H9 (cell line): Measurements from ENCODE around the gene PPP1R7. TPM values are rescaled to one million over a fixed set of nuclear protein-coding genes. Genes with fewer than 3 reads are reported as not detected.

ENCODE experiments used
- DNase-seq: peaks from one replicate; pipeline ENCODE4 v3.0.0-alpha.2; 2017
- H2AFZ ChIP-seq: one replicate; pipeline ENCODE4 v1.6.1; 2013; ENCODE audit warnings: mild to moderate bottlenecking, low read length, control low read depth, moderate library complexity
- H2AK5ac ChIP-seq: 2 replicates; pipeline ENCODE4 v1.6.1; 2013; ENCODE audit warnings: low read length, control low read depth, mixed read lengths; ENCODE audit not compliant: insufficient read length
- H2BK120ac ChIP-seq: one replicate; pipeline ENCODE4 v1.6.1; 2013; ENCODE audit warnings: low read depth, mild to moderate bottlenecking, low read length, control low read depth, inconsistent platforms; ENCODE audit not compliant: poor library complexity, severe bottlenecking
- H2BK12ac ChIP-seq: 2 replicates; pipeline ENCODE4 v1.6.1; 2013; ENCODE audit warnings: low read length, control low read depth, mixed read lengths, low read depth; ENCODE audit not compliant: insufficient read length
- H2BK15ac ChIP-seq: 2 replicates; pipeline ENCODE4 v1.6.1; 2013; ENCODE audit warnings: low read depth, low read length, control low read depth
- H2BK20ac ChIP-seq: one replicate; pipeline ENCODE4 v1.6.1; 2013; ENCODE audit warnings: low read depth, mild to moderate bottlenecking, low read length, control low read depth, inconsistent platforms; ENCODE audit not compliant: poor library complexity, severe bottlenecking
- H2BK5ac ChIP-seq: 2 replicates; pipeline ENCODE4 v1.6.1; 2013; ENCODE audit warnings: low read length, control low read depth, mixed read lengths; ENCODE audit not compliant: insufficient read length
- H3K14ac ChIP-seq: 2 replicates; pipeline ENCODE4 v1.6.1; 2013; ENCODE audit warnings: low read length, control low read depth; ENCODE audit not compliant: insufficient read depth
- H3K18ac ChIP-seq: 2 replicates; pipeline ENCODE4 v1.6.1; 2013; ENCODE audit warnings: low read depth, mild to moderate bottlenecking, mixed read lengths, low read length, control low read depth; ENCODE audit not compliant: insufficient read length
- H3K23ac ChIP-seq: 2 replicates; pipeline ENCODE4 v1.6.1; 2013; ENCODE audit warnings: low read length, control low read depth, mixed read lengths, low read depth; ENCODE audit not compliant: insufficient read length
- H3K23me2 ChIP-seq: 2 replicates; pipeline ENCODE4 v1.6.1; 2013; ENCODE audit warnings: low read depth, mild to moderate bottlenecking, mixed read lengths, low read length, control low read depth; ENCODE audit not compliant: insufficient read length, poor library complexity, severe bottlenecking
- H3K27ac ChIP-seq: 2 replicates; pipeline ENCODE4 v1.5.1; 2013; ENCODE audit warnings: low read length, control low read depth, mixed read lengths, low read depth; ENCODE audit not compliant: insufficient read length
- H3K27me3 ChIP-seq: 2 replicates; pipeline ENCODE4 v1.6.1; 2013; ENCODE audit warnings: low read length, control low read depth, inconsistent platforms; ENCODE audit not compliant: insufficient read depth
- H3K4ac ChIP-seq: 2 replicates; pipeline ENCODE4 v1.6.1; 2013; ENCODE audit warnings: low read depth, mild to moderate bottlenecking, control low read depth, inconsistent platforms, low read length, moderate library complexity
- H3K4me1 ChIP-seq: 2 replicates; pipeline ENCODE4 v1.6.1; 2013; ENCODE audit warnings: low read length, control low read depth, inconsistent platforms; ENCODE audit not compliant: insufficient read depth
- H3K4me2 ChIP-seq: 2 replicates; pipeline ENCODE4 v1.6.1; 2013; ENCODE audit warnings: low read length, control low read depth, mixed read lengths; ENCODE audit not compliant: insufficient read length, insufficient read depth
- H3K56ac ChIP-seq: 2 replicates; pipeline ENCODE4 v1.6.1; 2013; ENCODE audit warnings: low read depth, mild to moderate bottlenecking, mixed read lengths, low read length, control low read depth; ENCODE audit not compliant: insufficient read length
- H3K79me1 ChIP-seq: 2 replicates; pipeline ENCODE4 v1.6.1; 2013; ENCODE audit warnings: low read depth, mild to moderate bottlenecking, moderate library complexity, low read length, control low read depth, inconsistent platforms; ENCODE audit not compliant: insufficient read depth, poor library complexity, severe bottlenecking
- H3K79me2 ChIP-seq: 2 replicates; pipeline ENCODE4 v1.6.1; 2013; ENCODE audit warnings: low read length, control low read depth, inconsistent platforms; ENCODE audit not compliant: insufficient read depth
- H3K9ac ChIP-seq: 2 replicates; pipeline ENCODE4 v1.6.1; 2013; ENCODE audit warnings: low read length, control low read depth, mixed read lengths; ENCODE audit not compliant: insufficient read length; ENCODE audit errors: extremely low read depth
- H3K9me3 ChIP-seq: one replicate; pipeline ENCODE4 v1.6.1; 2013; ENCODE audit warnings: low read depth, low read length, inconsistent platforms; ENCODE audit not compliant: control insufficient read depth
- H3T11ph ChIP-seq: one replicate; pipeline ENCODE4 v1.6.1; 2013; ENCODE audit warnings: mild to moderate bottlenecking, low read length, control low read depth, inconsistent platforms
- H4K20me1 ChIP-seq: one replicate; pipeline ENCODE4 v1.6.1; 2013; ENCODE audit not compliant: control insufficient read depth, insufficient read length, insufficient read depth
- H4K5ac ChIP-seq: 2 replicates; pipeline ENCODE4 v1.6.1; 2013; ENCODE audit warnings: low read depth, mild to moderate bottlenecking, mixed read lengths, low read length, control low read depth; ENCODE audit not compliant: insufficient read length
- H4K8ac ChIP-seq: replicated peaks from 2 replicates; pipeline ENCODE4 v1.6.1; 2013; ENCODE audit warnings: low read length, control low read depth, mixed read lengths, low read depth; ENCODE audit not compliant: insufficient read length
- H4K91ac ChIP-seq: 2 replicates; pipeline ENCODE4 v1.6.1; 2013; ENCODE audit warnings: low read depth, mild to moderate bottlenecking, moderate library complexity, mixed read lengths, low read length, control low read depth; ENCODE audit not compliant: insufficient read length
- H3K27ac Mint-ChIP-seq, 3 experiments: 2 replicates in 2 of 3; 3 replicates in 1 of 3; pipeline ENCODE4 v1.8.0; 2020 to 2021; ENCODE audit warnings: mixed read lengths in 3 of 3, mild to moderate bottlenecking in 1 of 3, moderate library complexity in 1 of 3
- H3K27me3 Mint-ChIP-seq: 2 replicates; pipeline ENCODE4 v1.8.0; 2021; ENCODE audit warnings: low read depth, mild to moderate bottlenecking, moderate library complexity, mixed read lengths
- H3K36me3 Mint-ChIP-seq, 3 experiments: 2 replicates in 2 of 3; 3 replicates in 1 of 3; pipeline ENCODE4 v1.8.0; 2020 to 2021; ENCODE audit warnings: low read depth in 3 of 3, mixed read lengths in 3 of 3; ENCODE audit not compliant: insufficient read depth in 1 of 3
- H3K4me1 Mint-ChIP-seq, 2 experiments: 2 replicates each; pipeline ENCODE4 v1.8.0; 2020; ENCODE audit warnings: mixed read lengths in 2 of 2
- H3K4me3 Mint-ChIP-seq, 2 experiments: 2 replicates in 1 of 2; 3 replicates in 1 of 2; pipeline ENCODE4 v1.8.0; 2020 to 2021; ENCODE audit warnings: mild to moderate bottlenecking in 2 of 2, mixed read lengths in 2 of 2, moderate library complexity in 1 of 2
- H3K9me3 Mint-ChIP-seq, 2 experiments: 2 replicates in 1 of 2; 3 replicates in 1 of 2; pipeline ENCODE4 v1.8.0; 2020; ENCODE audit warnings: mild to moderate bottlenecking in 2 of 2, mixed read lengths in 2 of 2, moderate library complexity in 1 of 2
- CTCF ChIP-seq: fragments of 200-600 bp; sonication (generic); conservative IDR thresholded peaks from 3 replicates; pipeline ENCODE4 v1.8.0; 2021; ENCODE audit warnings: antibody characterized with exemption, mild to moderate bottlenecking
- WGBS: extraction: QIAGEN DNeasy Blood & Tissue Kit; methylation state at CpG from one replicate; pipeline ENCODE4 v1.1.7; 2013; ENCODE audit warnings: missing lambda C conversion rate, low lambda C conversion rate, mixed read lengths; ENCODE audit not compliant: insufficient read length; ENCODE audit errors: extremely low coverage; 5-methylcytosine and 5-hydroxymethylcytosine counted together
- total RNA-seq: library from RNA; stranded (reverse); gene quantifications from 2 replicates; pipeline ENCODE4 v1.2.1, GENCODE V29; 2021

The PPP1R7 gene
- total RNA-seq, 1 experiment from 2014 or later, result 60.2 TPM

- no peak overlapping the region for H2AK5ac ChIP-seq
- no peak overlapping the region for H2AFZ ChIP-seq
- no peak overlapping the region for H3T11ph ChIP-seq
- no peak for TF ChIP-seq CTCF
- WGBS, result no CpG with 5 or more reads among the region's 27 CpGs
- no peak overlapping the region for H3K4me2 ChIP-seq
- H4K8ac ChIP-seq, result no peak overlapping the region
- H3K9me3 ChIP-seq, result no peaks in the 10 kb centered on the region
- no peak overlapping the region for H3K4ac ChIP-seq
- H3K4me3 Mint-ChIP-seq, result no peak overlapping the region
- no peak overlapping the region for H3K18ac ChIP-seq
- no peak for DNase-seq
- H2BK20ac ChIP-seq, result no peak overlapping the region
- H3K9ac ChIP-seq, result no peak overlapping the region
- H3K23ac ChIP-seq, result no peak overlapping the region
- no peak overlapping the region for H4K5ac ChIP-seq
- no peak overlapping the region for H2BK15ac ChIP-seq
- no peaks in the 10 kb centered on the region for H3K79me1 ChIP-seq
- H3K4me1 ChIP-seq, result no peaks in the 10 kb centered on the region
- H3K56ac ChIP-seq, result no peak overlapping the region
- H2BK120ac ChIP-seq, result no peak overlapping the region
- no peaks in the 10 kb centered on the region for H3K23me2 ChIP-seq
- no peaks in the 10 kb centered on the region for H3K36me3 Mint-ChIP-seq
- H3K27me3 Mint-ChIP-seq, result no peaks in the 10 kb centered on the region; the same call in 1 of the 2 replicates
- H3K14ac ChIP-seq, result no peak overlapping the region; the same call in 1 of the 2 replicates
- H3K27ac ChIP-seq, result no peak overlapping the region
- no peak overlapping the region for H2BK12ac ChIP-seq
- H3K27ac Mint-ChIP-seq, result no peak overlapping the region
- H3K27me3 ChIP-seq, result no peaks in the 10 kb centered on the region
- H3K79me2 ChIP-seq, result no peaks in the 10 kb centered on the region
- no peaks in the 10 kb centered on the region for H3K9me3 Mint-ChIP-seq
- no peaks in the 10 kb centered on the region for H4K20me1 ChIP-seq
- H2BK5ac ChIP-seq, result no peak overlapping the region
- H4K91ac ChIP-seq, result no peak overlapping the region
- H3K4me1 Mint-ChIP-seq, result peaks cover 0 to 4% of the 10 kb centered on the region in 2 experiments; a peak in 1 of 4 replicates
Observed at GRCh38 chr2:241198381-241199279, 48.4 kb downstream of the PPP1R7 start.
